Breast epithelium (tissue), 3 donors: Measurements from ENCODE around the gene TBX6.

ENCODE experiments used
- POLR2A ChIP-seq: fragments of 450-650 bp; IDR thresholded peaks from one replicate; pipeline ENCODE4 v1.6.1; 2016; ENCODE audit warnings: antibody characterized with exemption, mild to moderate bottlenecking, moderate library complexity
- POLR2AphosphoS5 ChIP-seq, 3 donors: sonication (generic); formaldehyde crosslinking; IDR thresholded peaks; one replicate each; pipeline ENCODE4 v1.6.1; 2017; ENCODE audit warnings: antibody characterized with exemption in 3 of 3

DNA sequence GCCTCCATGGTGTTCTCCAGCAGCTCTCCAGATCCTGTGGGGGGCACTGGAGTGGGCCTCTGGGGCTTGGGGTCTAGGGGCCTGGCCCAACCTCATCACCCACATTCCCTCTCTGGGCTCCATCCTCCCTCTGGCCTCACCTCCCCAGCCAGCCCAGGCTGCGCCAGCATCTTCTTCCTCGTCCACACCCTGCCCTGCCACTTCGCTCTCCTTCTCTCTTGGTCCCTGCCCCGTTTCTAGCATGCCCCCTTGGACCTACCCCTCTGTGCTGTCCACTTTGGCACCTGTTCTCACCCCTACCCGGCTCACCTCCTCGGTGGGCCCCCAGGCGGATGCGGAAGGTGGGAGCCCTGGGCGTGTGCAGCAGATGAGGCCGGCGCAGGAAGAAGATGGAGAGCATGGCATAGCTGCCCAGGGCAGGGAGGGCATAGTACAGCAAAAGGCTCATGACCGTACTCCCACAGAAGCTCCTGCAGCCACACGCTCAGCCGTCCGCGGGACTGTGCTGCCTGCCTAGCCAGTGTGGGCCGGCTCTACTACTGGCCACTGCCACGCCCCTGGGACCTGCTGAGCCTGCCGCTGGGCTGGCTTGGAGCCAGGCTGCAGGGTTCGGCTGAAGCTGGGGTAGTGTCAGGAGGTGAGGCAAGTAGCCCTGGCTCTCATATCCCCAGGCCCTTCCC, 21.4 kb upstream of the TBX6 start, which contains the start of gene GDPD3:
- TF ChIP-seq POLR2A (no peak), POLR2AphosphoS5 (IDR thresholded peaks at IDR 0.05) (no peak)
